Subcutaneous abdominal adipose tissue (tissue), 5 donors: ENCODE results near the gene ARID5B.

Experiments
- H3K27ac ChIP-seq: one replicate; pipeline ENCODE4 v1.7.0; 2013; ENCODE audit warnings: low read depth, mild to moderate bottlenecking, inconsistent platforms, low read length, moderate library complexity
- H3K27me3 ChIP-seq, 5 donors: one replicate each; pipeline ENCODE4 v1.7.0; 2013; ENCODE audit warnings: low read length in 5 of 5, inconsistent platforms in 1 of 5; ENCODE audit not compliant: control insufficient read depth in 5 of 5, insufficient read depth in 4 of 5
- H3K36me3 ChIP-seq, 5 donors: one replicate each; pipeline ENCODE4 v1.7.0; 2013; ENCODE audit warnings: low read length in 5 of 5; ENCODE audit not compliant: control insufficient read depth in 5 of 5, insufficient read depth in 5 of 5
- H3K4me1 ChIP-seq, 5 donors: one replicate each; pipeline ENCODE4 v1.7.0; 2013; ENCODE audit warnings: low read length in 5 of 5, mild to moderate bottlenecking in 3 of 5, moderate library complexity in 1 of 5; ENCODE audit not compliant: control insufficient read depth in 5 of 5, insufficient read depth in 5 of 5
- H3K4me3 ChIP-seq, 5 donors: one replicate each; pipeline ENCODE4 v1.7.0; 2013; ENCODE audit warnings: low read length in 5 of 5, low read depth in 1 of 5
- H3K9ac ChIP-seq, 5 donors: one replicate each; pipeline ENCODE4 v1.7.0; 2013; ENCODE audit warnings: low read length in 5 of 5, mild to moderate bottlenecking in 4 of 5, moderate library complexity in 3 of 5
- H3K9me3 ChIP-seq, 5 donors: one replicate each; pipeline ENCODE4 v1.7.0; 2013; ENCODE audit warnings: low read length in 5 of 5; ENCODE audit not compliant: control insufficient read depth in 5 of 5
- donor health status: healthy.
- donor health status: healthy.
- donor health status: healthy.
- donor health status: healthy.
- donor health status: healthy.

ARID5B gene

GRCh38 chr10:62092301-62093030 lies 191.0 kb downstream of the ARID5B start:
- no peak overlapping the region for H3K27ac ChIP-seq
- peaks cover 3 to 57% (median 44%) of the 10 kb centered on the region in 5 donors for H3K4me1 ChIP-seq
- no peak overlapping the region for H3K9ac ChIP-seq
- H3K36me3 ChIP-seq = peaks cover 31 to 55% (median 36%) of the 10 kb centered on the region in 5 donors
- no peaks in the 10 kb centered on the region for H3K27me3 ChIP-seq
- H3K4me3 ChIP-seq = no peak overlapping the region
- no peaks in the 10 kb centered on the region for H3K9me3 ChIP-seq

DNA sequence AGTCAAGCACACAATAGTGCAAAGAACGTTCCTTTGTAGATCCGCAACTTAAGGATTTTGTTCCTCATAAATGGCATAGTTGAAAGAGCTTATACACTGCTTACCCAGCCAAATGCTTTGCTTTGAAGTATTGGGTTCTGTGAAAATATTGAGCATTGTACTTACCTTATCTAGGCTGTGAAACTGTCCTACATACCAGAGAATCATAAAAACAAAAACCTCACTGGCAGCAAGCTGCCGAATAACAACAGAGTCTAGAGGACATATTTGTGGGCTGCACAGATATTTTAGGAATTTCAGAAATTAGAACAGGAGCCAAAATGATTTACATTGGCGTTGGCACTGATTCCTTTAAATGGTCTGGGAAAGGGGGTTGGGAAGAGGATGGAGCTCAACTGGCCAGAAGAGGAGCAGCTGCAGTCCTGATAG lies 192.4 kb downstream of the ARID5B start:
- Histone ChIP-seq H3K9me3 (no peaks in the 10 kb centered on the region), H3K36me3 (peaks cover 22 to 45% (median 32%) of the 10 kb centered on the region in 5 donors), H3K4me3 (no peak overlapping the region), H3K27me3 (no peaks in the 10 kb centered on the region), H3K9ac (no peak overlapping the region), H3K27ac (peak overlapping the region; percentile 32), H3K4me1 (peaks cover 3 to 51% (median 39%) of the 10 kb centered on the region in 5 donors)

- Histone ChIP-seq H3K4me3 (no peak overlapping the region), H3K4me1 (peaks cover 3 to 42% (median 37%) of the 10 kb centered on the region in 5 donors), H3K9me3 (no peaks in the 10 kb centered on the region), H3K27ac (peak overlapping the region; percentile 86), H3K36me3 (peaks cover 9 to 34% (median 27%) of the 10 kb centered on the region in 5 donors), H3K9ac (peak overlapping the region in 1 of 5 donors; percentile 62), H3K27me3 (no peaks in the 10 kb centered on the region)
Observed at GRCh38 chr10:62095181-62096122, 194.0 kb downstream of the ARID5B start.

DNA sequence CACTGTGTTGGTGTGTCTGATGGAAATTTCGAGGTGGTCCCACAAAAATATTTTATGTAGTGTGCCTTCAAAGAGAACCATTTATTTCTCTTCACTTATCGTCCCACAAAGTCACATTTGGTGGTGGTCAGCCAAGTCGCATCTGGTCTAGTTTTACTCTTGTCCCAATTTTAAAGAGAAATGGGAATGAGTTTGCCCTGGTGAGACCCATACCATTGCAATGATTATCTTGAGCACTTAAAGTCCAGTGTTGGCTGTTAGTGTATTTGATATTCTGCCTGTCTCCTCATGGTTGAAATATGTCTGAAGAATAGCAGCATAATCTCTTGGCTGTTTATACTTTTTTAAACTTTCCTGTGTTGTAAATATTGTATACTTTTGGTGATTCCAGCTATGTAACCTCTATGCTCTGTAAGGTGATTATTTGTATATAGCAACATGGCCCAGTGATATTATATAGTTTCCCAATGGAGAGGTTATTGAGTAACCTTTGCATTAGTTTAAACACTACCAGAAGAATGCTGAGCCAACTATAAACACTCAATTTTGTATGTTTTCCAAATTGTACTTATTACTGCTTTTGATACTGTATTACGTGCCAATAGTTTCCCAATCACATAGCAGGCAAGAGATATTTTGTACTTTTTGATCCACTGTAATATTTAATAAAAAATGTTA lies 194.9 kb downstream of the ARID5B start:
- peaks cover 3 to 42% (median 37%) of the 10 kb centered on the region in 5 donors for H3K4me1 ChIP-seq
- peaks cover 7 to 25% (median 18%) of the 10 kb centered on the region in 5 donors for H3K36me3 ChIP-seq
- H3K9ac ChIP-seq = peak overlapping the region in 1 of 5 donors; percentile 62
- H3K9me3 ChIP-seq = no peaks in the 10 kb centered on the region
- no peaks in the 10 kb centered on the region for H3K27me3 ChIP-seq
- H3K27ac ChIP-seq = peak overlapping the region; percentile 86
- H3K4me3 ChIP-seq = no peak overlapping the region

DNA sequence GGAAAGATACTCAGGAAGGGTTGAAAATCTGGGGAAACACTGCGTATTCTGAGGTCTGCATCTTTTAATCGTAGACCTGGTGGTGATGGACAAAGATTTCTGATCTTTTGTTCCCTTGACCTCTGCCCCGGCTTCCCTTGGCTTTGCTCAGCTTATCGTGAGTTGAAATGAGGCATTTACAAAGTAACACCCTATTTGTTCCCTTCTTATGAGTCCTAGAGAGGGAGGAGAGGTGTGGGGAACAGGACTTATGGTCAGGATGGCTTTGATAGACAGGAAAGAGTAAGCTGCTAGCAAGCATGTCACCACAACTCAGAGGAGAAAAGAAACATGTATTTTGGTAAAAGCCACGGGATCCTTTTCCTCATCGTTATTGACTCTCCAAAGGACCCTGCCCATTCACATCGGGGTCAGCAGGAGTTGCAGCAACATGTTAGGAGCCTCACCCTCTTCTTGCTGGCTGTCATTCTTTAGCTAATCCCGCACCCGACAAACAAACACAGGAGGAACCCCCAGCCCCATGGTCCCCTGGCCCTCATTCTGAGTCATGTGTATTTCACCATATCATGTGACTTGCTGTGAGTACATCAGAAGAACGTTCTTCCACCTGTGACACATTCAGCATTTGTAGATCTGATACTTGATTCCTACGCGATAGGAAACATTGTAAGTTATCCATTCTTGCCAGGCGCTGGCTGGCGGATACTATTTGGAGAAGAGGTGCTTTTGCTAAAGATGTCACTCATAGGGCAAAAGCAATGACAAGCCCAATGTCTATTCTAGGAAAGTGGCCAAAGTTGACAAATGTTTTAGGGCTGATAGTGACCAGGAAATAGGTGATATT lies 197.0 kb downstream of the ARID5B start:
- Histone ChIP-seq H3K9ac (no peak overlapping the region), H3K4me3 (no peak overlapping the region), H3K27ac (peak overlapping the region; percentile 25), H3K4me1 (peaks cover 3 to 36% (median 30%) of the 10 kb centered on the region in 5 donors), H3K9me3 (no peaks in the 10 kb centered on the region), H3K36me3 (peaks cover 0 to 6% (median 0%) of the 10 kb centered on the region in 5 donors), H3K27me3 (no peaks in the 10 kb centered on the region)

GRCh38 chr10:62099299-62099698 lies 197.8 kb downstream of the ARID5B start:
- Histone ChIP-seq H3K36me3 (peaks cover 0 to 1% (median 0%) of the 10 kb centered on the region in 5 donors), H3K9ac (no peak overlapping the region), H3K4me3 (no peak overlapping the region), H3K4me1 (peaks cover 3 to 28% (median 22%) of the 10 kb centered on the region in 5 donors), H3K27me3 (no peaks in the 10 kb centered on the region), H3K27ac (no peak overlapping the region), H3K9me3 (no peaks in the 10 kb centered on the region)

GRCh38 chr10:62103857-62104256 lies 202.4 kb downstream of the ARID5B start:
- Histone ChIP-seq H3K4me1 (peaks cover 0 to 7% (median 3%) of the 10 kb centered on the region in 5 donors), H3K9me3 (no peaks in the 10 kb centered on the region), H3K36me3 (no peaks in the 10 kb centered on the region), H3K4me3 (no peak overlapping the region), H3K27me3 (no peaks in the 10 kb centered on the region), H3K27ac (no peak overlapping the region), H3K9ac (no peak overlapping the region)

DNA sequence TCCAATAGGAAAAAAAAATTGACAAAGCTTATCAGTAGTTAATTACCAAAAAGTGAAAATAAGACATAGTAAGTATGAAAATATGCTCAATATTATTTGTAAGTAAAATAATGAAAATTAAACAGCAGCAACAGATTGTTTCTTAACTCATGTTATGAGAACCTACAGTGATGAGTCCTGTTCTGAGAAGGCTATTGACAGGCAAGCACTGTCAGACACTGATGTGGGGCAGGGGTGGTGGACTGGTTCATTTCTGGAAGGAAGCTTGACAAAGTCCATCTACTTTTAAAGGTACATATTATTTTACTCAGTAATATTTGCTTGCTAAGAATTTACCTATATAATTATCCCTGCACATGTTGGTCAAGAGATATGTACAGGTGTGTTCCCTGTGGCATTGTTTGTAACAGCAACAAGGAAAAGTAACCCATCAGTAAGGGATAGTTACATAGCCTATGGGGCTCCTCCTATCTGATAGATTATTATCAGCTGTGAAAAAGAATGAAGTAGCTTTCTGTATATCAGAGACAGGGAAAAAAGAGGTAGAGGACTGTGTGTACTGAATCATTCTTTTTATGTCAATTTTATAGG lies 205.5 kb downstream of the ARID5B start:
- Histone ChIP-seq H3K9me3 (no peaks in the 10 kb centered on the region), H3K27ac (no peak overlapping the region), H3K4me1 (peaks cover 0 to 18% (median 4%) of the 10 kb centered on the region in 5 donors), H3K36me3 (no peaks in the 10 kb centered on the region), H3K4me3 (no peak overlapping the region), H3K9ac (no peak overlapping the region), H3K27me3 (no peaks in the 10 kb centered on the region)
